GM19372 (cell line): ENCODE measurements around the gene NEU3.
"Not testable (repeated sequence)": the region's sequence is repeated elsewhere in the genome, so short reads cannot be mapped to it uniquely, and the experiment has no call there.

ENCODE experiments used
- ATAC-seq: cut with Tn5 transposase; IDR thresholded peaks from one replicate; pipeline ENCODE4 v1.9.1; 2021; ENCODE audit warnings: mild to moderate bottlenecking, low read depth, moderate library complexity; ENCODE audit not compliant: unreplicated experiment

NEU3 gene

GRCh38 chr11:74988541-74989259, at the start of gene NEU3:
NEU3 (plus strand) TSS chr11:74988933; CDS start chr11:74989061, 128 bp downstream.
- ATAC-seq = peak; percentile 87

- ATAC-seq = no peak
Measured at GRCh38 chr11:74941492-74941891, 47.2 kb upstream of the NEU3 start.

- no peak for ATAC-seq
Measured at GRCh38 chr11:74942073-74942759, 46.5 kb upstream of the NEU3 start.

DNA sequence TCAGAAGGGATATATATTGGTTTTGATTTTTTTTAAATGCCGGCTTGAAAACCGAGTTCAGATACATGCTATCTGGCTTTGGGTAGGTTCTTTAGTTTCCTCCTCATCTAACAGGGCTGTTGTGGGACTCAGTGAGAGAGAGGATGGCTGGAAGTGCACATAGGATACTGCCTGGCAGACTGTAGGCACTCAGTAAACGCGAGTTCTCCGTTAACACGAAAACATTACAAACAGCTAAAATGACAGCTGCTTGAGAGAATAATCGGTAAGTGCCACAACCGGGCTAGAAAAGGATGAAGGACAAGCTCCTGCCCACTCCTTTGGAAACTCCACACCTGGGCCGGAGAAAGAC, 40.2 kb upstream of the NEU3 start:
- peak; percentile 10 for ATAC-seq

DNA sequence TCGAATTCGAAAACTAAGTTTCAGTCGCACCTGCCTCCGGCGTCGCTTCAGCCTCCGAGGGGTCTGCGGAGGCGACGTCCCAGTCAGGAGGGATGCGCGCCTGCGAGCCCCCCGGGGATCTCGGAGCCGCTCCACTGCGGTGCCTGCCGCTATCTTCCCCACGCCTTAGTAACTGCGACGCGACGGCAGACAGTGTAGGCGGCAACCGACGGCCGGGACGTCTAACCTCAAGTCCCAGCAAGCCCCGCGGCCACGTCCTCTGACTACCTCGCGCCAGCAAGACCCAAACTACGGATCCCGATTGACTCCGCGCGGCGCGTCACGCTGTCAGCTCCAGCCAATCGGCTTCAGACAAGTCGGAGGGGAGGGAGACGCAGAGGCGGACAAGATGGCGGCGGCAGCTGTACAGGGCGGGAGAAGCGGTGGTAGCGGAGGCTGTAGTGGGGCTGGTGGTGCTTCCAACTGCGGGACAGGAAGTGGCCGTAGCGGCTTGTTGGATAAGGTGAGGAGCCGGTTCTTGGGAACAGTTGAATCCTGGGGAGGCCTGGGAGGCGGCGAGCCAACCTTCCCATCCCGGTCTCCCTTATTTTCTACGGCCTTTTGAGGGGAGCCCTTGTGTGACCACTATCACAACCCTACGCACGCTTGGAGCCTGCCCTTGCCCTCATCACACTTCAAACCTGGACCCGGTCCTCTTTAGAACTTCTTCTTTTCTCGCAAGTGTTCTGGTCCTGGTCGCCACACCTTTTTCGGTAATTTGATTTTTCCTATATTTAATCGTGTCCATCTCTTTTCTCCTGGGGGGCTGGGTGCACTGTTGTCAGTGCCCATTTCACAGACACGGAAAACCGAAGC, 39.6 kb upstream of the NEU3 start, which contains the start of the genes SPCS2 and XRRA1:
Gene SPCS2 (plus strand): TSS at position 369 of the 855 bp plus-strand sequence. CDS start 20 bp downstream, at position 389.
Gene XRRA1 (minus strand): TSS at position 194 of the 855 bp plus-strand sequence. CDS start 8,213 bp downstream, outside the sequence.
- peak; percentile 93 for ATAC-seq

- ATAC-seq = no peak
Measured at GRCh38 chr11:74949753-74950137, 39.0 kb upstream of the NEU3 start.

DNA sequence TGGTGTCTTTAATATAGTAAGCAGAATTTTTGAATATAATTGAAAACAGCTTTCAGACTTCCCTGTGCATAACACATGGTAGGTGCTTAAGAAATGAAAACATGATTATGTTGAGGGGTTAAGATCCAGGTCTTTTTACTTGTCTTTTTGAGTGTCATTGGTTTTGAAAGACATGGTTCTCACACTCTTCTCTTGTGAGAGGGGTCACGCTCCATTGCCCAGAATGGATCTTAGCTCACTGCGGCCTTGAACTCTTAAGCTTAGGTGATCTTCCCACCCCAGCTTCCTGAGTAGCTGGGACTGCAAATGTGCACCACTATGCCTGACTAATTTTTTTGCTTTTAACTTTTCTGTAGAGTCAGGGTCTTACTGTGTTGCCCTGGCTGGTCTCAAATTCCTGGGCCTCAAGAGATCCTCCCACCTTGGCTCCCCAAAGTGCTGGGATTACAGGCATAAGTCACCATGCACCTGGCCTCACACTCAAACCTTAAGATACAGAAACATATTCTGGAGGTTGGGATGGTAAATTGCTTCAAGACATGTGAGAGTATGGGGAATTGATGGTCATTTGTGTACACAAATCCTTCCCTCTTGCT, 38.3 kb upstream of the NEU3 start:
- ATAC-seq = no peak

- ATAC-seq = no peak
Measured at GRCh38 chr11:74951226-74951625, 37.5 kb upstream of the NEU3 start.

- ATAC-seq = no peak
Measured at GRCh38 chr11:74952752-74953151, 36.0 kb upstream of the NEU3 start.

DNA sequence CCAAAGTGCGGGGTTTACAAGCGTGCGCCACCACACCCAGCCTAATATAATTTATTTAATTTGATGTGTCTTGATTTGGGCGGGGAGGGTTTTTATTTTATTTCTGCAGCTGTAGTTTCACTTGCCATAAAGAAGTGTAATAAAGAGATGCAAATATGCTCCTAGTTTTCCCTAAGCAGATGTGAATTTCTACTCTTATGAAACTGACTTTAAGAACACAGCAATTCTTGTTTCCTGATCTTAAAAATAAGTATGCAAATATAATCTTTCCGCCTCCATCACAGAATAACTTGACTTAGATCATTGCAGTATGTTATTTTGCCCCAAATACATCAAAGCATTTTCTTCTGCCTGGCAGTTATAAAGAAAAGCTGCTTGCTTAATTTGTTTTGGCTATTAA, 35.3 kb upstream of the NEU3 start:
- no peak for ATAC-seq

GRCh38 chr11:74954199-74954598, 34.5 kb upstream of the NEU3 start:
- no peak for ATAC-seq

DNA sequence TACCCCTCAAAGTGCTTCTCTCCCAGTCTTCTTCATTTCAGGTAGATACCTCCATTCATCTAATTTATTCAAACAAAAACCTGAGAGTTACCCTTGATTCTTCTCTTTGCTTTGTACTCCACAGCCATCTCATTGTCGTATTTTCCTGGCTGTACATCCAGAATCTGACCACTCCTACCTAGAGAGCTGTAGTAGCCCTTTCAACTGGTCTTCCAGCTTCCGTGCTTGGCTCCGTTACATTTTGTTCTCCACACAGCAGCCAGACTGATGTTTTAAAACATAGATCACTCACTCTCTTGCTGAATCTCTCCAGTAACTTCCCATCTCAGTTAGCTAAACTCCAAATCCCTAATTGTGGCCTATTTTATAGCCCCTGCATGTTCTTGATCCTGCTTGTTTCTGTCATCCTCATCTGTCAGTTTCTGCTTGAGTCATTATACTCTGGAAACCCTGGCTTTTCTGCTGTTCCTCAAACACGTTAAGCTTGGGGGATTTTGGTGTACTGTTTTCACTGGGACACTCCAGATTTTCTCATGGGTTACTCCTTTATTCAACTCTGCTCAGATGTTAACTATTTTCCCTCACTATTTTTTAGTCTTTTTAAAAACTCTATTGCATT, 32.2 kb upstream of the NEU3 start:
- no peak for ATAC-seq

GRCh38 chr11:74957937-74958629, 30.6 kb upstream of the NEU3 start:
- ATAC-seq = no peak

- ATAC-seq = not testable (repeated sequence)
Measured at GRCh38 chr11:74960128-74960527, 28.6 kb upstream of the NEU3 start.

DNA sequence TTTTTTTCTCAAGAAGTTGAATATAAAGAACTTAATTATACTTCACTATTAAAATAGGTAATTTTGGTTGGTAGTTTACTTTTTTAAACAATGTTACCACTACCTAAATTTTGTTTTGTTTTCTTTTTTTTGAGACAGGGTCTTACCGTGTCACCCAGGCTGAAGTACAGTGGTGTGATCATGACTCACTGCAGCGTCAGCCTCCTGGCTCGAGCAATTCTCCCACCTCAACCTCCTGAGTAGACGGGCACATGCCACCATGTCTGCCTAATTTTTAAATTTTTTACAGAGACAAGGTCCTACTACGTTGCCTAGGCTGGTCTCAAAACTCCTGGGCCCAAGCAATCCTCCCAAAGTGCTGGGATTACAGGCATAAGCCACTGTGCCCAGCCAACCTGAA, 22.1 kb upstream of the NEU3 start:
- no peak for ATAC-seq

GRCh38 chr11:74970852-74971395, 17.8 kb upstream of the NEU3 start:
- ATAC-seq = no peak

DNA sequence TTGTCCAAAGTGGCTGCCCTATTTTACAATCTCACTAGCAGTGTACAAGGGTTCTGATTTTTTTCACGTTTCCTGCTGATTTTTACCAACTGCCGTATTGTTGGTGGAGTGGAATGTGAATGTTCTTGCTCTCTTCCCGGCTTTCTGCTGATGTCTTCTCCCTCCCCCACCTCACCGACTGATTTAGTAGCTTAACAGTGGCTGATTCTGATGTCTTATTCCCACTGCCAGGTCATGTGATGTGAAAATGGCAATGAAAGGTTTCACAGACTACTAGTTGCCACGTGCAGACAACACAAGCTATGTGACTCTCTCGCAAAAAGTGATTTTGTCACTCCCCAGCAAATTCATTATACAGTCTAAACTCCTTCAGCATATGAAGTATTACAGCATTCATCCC, 17.3 kb upstream of the NEU3 start:
- ATAC-seq = no peak

GRCh38 chr11:74978041-74978440, 10.7 kb upstream of the NEU3 start:
- ATAC-seq = no peak

DNA sequence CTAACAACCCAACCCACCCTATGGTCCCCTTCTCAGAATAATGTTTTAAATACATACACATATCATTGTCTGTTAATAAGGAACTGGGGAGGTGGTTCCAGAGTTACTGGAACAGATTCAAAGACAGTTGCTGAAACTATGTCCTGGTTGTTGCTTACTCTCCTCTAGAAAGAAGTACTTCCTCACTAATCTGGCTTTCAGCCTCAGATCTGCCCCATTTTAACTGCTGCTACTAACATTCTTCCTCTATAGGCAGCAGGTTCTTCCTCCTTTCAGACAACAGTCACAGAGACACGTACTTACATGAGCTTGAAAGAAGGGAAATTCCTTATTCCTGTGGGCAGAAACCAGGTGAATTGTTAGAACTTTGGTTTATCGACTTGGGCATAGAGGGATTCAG, 8.1 kb upstream of the NEU3 start:
- no peak for ATAC-seq
